DOHH2 (cell line): ENCODE data around the gene TST.

Experiments used
- EZH2phosphoT487 ChIP-seq: fragments of 200-600 bp; sonication (generic); IDR thresholded peaks from 2 replicates; pipeline ENCODE4 v1.6.1; 2017; ENCODE audit warnings: borderline replicate concordance, mild to moderate bottlenecking, antibody characterized with exemption, low read length, moderate library complexity, mixed read lengths
- TF ChIP-seq, protein P1 (sequence below): fragments of 200-600 bp; sonication (generic); IDR thresholded peaks from one replicate; pipeline ENCODE4 v1.5.1; 2014; ENCODE audit warnings: antibody characterized with exemption, mild to moderate bottlenecking, low read depth, low read length; ENCODE audit not compliant: poor library complexity, severe bottlenecking

DNA sequence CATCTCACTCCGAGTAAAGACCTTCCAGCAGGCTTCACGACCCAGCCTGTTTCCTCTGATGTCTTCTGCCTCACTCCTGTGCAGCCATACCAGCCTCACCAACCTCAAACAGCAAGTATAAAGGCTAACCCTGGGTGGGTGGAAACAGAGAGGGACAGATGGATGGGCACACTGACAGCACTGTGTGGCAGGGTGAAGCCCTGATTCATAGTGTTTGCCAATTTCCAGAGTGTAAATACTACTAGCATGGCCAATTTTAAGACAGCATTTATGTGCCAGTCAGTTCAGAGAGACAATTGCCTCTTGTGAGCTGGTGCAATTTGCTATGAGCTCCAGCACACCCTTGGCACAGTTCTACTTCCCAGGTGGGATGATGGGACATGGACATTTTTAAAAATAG lies 21.5 kb downstream of the TST start:
- TF ChIP-seq, protein P1, sequence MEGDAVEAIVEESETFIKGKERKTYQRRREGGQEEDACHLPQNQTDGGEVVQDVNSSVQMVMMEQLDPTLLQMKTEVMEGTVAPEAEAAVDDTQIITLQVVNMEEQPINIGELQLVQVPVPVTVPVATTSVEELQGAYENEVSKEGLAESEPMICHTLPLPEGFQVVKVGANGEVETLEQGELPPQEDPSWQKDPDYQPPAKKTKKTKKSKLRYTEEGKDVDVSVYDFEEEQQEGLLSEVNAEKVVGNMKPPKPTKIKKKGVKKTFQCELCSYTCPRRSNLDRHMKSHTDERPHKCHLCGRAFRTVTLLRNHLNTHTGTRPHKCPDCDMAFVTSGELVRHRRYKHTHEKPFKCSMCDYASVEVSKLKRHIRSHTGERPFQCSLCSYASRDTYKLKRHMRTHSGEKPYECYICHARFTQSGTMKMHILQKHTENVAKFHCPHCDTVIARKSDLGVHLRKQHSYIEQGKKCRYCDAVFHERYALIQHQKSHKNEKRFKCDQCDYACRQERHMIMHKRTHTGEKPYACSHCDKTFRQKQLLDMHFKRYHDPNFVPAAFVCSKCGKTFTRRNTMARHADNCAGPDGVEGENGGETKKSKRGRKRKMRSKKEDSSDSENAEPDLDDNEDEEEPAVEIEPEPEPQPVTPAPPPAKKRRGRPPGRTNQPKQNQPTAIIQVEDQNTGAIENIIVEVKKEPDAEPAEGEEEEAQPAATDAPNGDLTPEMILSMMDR, result no peak
- no peak for TF ChIP-seq EZH2phosphoT487
